HG02588 (cell line): ENCODE results near the gene HAGHL.
"Not testable (repeated sequence)": the region's sequence is repeated elsewhere in the genome, so short reads cannot be mapped to it uniquely, and the experiment has no call there.

Experiments used
- ATAC-seq: cut with Tn5 transposase; IDR thresholded peaks from one replicate; pipeline ENCODE4 v1.9.1; 2021; ENCODE audit warnings: mild to moderate bottlenecking, moderate library complexity; ENCODE audit not compliant: unreplicated experiment

HAGHL gene

GRCh38 chr16:766820-767640 is 40.1 kb downstream of the HAGHL start:
- no peak for ATAC-seq

GRCh38 chr16:767743-768235 is 40.9 kb downstream of the HAGHL start:
- ATAC-seq = no peak

DNA sequence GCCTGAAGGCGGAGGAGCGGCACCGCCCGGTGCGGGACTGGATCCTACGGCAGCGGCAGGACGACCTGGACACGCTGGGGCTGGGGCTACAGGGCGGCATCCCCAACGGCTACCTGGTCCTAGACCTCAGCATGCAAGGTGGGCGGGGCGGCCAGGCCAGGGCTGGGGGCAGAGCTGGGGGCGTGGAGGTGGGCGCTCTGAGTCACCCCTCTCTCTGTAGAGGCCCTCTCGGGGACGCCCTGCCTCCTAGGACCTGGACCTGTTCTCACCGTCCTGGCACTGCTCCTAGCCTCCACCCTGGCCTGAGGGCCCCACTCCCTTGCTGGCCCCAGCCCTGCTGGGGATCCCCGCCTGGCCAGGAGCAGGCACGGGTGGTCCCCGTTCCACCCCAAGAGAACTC is 41.5 kb downstream of the HAGHL start:
- ATAC-seq = no peak

DNA sequence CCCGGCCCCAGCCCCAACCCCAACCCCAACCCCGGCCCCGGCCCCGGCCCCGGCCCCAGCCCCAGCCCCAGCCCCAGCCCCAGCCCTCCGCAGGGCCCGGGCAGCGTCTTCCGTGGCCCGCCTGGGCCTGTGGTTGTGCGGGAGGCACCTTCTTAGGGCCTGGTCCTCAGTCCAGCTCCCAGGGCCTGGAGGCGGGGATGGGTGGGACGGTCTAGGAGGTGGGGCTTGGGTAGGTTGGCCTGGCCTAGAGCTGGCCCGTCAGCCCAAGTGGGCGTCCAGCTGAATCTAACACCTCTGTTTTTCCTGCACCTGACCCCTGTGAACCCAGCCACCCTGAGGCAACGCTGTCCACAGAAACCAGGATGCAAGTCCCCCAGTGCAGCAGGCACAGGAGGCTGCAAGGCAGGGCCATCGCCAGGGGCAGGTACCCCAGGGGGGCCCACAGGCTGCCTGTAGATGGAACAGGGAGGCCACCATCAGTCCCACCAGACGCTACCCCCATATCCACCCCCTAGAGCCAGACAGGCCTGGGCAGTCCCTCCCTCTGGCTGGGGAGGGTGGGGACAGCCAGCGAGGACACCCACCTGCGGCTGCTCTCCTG is 42.4 kb downstream of the HAGHL start:
- ATAC-seq = no peak

GRCh38 chr16:769934-770333 is 43.0 kb downstream of the HAGHL start:
- ATAC-seq = no peak

DNA sequence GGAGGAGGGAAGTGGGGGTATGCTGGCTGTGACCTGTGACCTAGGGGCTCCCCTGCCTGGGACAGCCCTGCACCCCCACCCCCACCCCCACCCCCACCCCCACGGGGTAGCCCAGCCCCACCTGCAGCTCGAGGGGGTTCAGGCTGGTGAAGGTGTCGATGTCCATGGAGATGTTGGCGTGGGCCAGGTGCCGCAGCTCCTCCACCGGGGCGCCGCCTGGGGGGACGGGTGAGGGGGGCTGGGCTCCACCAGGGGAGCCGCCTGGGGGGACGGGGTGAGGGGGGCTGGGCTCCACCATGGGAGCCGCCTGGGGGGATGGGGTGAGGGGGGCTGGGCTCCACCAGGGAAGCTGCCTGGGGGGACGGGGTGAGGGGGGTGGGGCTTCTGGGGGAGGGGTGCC is 43.5 kb downstream of the HAGHL start:
- ATAC-seq = no peak

GRCh38 chr16:772959-773358 is 46.1 kb downstream of the HAGHL start:
- no peak for ATAC-seq

DNA sequence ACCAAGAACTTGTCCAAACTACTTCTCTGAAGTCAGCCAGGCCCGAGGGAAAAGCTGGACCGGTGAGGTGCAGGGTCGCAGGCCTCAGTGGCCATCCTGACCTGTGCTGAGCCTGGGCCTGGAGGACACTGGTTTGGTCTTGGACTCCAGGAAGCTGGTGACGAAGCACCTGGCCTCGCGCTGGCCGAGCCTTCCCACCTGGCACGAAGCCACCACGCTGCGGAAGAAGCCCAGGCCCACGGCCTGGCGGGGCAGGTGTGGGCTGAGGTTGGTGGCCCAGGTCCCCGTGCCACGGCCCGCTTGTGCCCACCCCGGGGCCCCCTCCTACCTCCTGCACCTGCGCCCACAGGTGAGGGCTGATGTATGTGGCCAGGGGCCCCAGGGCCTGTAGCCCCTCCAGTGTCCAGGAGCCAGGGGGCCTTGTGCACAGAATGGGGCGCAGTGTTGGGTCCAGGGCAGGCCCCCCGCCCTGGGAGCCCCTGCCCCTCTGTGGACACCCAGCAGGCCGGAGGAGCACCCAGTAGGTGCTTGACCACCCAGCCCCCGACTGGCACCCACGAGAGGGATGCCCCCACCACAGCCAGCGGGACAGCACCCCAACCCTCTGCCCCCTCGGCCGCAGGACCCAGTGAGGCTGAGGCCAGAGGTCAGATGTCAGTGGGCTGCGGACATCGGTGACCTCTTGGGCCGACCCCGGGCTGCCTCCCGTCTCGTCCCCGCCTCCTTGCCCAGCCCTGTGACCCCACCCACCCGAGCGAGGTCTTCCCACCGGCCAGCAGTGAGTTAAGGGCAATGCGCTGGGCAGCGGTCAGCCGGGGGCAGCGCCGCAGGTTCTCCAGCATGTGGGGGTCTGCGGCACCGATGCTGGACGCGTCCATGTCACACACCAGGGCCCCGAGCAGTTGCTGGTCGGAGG is 47.4 kb downstream of the HAGHL start:
- ATAC-seq = no peak

- no peak for ATAC-seq
Measured at GRCh38 chr16:775236-775796, 48.4 kb downstream of the HAGHL start.

- ATAC-seq = not testable (repeated sequence)
Measured at GRCh38 chr16:776298-776697, 49.4 kb downstream of the HAGHL start.

- no peak for ATAC-seq
Measured at GRCh38 chr16:776824-777223, 49.9 kb downstream of the HAGHL start.

DNA sequence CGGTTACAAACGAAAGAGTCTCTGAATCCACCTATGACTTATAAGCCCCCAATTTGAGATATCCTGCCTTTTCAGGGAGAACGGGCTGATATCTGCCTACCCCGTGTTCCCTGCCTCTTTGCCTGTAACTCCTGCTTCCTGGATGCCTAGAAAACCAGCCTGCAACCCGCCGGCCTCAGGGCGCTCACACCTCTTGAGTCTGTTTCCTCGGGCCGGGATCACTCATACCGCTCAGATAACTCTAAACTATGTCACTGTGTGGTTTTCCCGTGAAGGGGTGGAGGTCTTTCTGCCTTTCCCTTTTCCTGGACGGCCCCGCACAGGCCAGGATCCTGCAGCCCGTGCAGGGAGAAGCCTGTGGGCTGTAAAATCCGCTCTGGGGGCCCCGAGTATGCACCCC is 50.9 kb downstream of the HAGHL start:
- no peak for ATAC-seq

- no peak for ATAC-seq
Measured at GRCh38 chr16:778447-778846, 51.5 kb downstream of the HAGHL start.

- no peak for ATAC-seq
Measured at GRCh38 chr16:778909-779527, 52.1 kb downstream of the HAGHL start.
